ENCODE measurements around the gene TEAD1.

The TEAD1 gene

GRCh38 chr11:12715941-12716340, 41.7 kb downstream of the TEAD1 start:
- no peak for DNase-seq (ENCODE audit: low read depth)
- TF ChIP-seq, protein P1, sequence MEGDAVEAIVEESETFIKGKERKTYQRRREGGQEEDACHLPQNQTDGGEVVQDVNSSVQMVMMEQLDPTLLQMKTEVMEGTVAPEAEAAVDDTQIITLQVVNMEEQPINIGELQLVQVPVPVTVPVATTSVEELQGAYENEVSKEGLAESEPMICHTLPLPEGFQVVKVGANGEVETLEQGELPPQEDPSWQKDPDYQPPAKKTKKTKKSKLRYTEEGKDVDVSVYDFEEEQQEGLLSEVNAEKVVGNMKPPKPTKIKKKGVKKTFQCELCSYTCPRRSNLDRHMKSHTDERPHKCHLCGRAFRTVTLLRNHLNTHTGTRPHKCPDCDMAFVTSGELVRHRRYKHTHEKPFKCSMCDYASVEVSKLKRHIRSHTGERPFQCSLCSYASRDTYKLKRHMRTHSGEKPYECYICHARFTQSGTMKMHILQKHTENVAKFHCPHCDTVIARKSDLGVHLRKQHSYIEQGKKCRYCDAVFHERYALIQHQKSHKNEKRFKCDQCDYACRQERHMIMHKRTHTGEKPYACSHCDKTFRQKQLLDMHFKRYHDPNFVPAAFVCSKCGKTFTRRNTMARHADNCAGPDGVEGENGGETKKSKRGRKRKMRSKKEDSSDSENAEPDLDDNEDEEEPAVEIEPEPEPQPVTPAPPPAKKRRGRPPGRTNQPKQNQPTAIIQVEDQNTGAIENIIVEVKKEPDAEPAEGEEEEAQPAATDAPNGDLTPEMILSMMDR (conservative IDR thresholded peaks at IDR 0.05; ENCODE audit: low read length) = no peak
- H3K4me3 ChIP-seq (ENCODE audit: low read length) = no peak overlapping the region

- no peak for DNase-seq (ENCODE audit: low read depth)
- H3K4me3 ChIP-seq (ENCODE audit: low read length) = no peak overlapping the region
- TF ChIP-seq, protein P1 (conservative IDR thresholded peaks at IDR 0.05; ENCODE audit: low read length) = no peak
Measured at GRCh38 chr11:12716816-12717215, 42.6 kb downstream of the TEAD1 start.

DNA sequence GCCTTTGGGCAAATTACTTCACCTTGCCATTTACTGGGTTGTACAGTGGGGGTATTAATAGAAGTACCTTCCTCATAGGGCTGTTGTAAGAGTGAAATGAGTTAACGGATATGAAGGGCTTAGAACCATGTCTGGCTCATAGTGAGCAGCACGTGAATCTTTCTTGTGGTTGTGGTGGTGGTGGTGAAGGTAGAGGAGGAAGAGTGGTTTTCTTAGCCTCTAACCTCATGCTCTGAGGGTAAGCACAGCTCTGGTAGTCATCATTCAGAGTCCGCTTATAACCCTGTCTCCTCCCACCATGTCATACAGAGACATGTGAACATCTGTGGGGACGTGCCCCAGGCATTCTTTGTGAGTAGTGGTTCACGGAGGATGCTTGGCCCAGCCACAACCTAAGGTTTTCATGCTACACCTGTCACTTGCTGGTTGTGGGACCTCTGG, 43.6 kb downstream of the TEAD1 start:
- no peak overlapping the region for H3K4me3 ChIP-seq (ENCODE audit: low read length)
- TF ChIP-seq, protein P1 (conservative IDR thresholded peaks at IDR 0.05; ENCODE audit: low read length) = no peak
- no peak for DNase-seq (ENCODE audit: low read depth)

DNA sequence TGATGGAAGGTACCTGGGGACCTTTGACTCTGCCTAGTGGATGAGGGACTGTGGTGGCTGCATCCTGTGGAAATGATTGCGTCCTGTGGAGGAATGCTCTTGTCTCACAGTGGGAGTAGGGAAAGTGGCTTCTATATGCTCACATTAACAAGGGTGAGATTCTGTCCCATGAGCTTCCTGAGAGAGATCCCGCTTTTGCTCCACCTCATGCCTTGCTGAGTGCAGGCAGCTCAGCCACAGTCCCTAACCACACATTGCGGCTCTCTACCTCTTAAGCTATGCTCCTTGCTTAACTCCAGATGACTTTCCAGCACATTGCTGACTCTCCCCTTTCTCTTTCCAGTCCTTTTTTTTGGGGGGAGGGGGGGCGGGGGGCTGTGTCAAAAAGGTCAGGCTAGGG, 45.0 kb downstream of the TEAD1 start:
- DNase-seq (ENCODE audit: low read depth) = peak; percentile 50
- TF ChIP-seq, protein P1 (conservative IDR thresholded peaks at IDR 0.05; ENCODE audit: low read length) = no peak
- H3K4me3 ChIP-seq (ENCODE audit: low read length) = no peak overlapping the region

GRCh38 chr11:12721816-12722604, 47.8 kb downstream of the TEAD1 start:
- no peak overlapping the region for H3K4me3 ChIP-seq (ENCODE audit: low read length)
- TF ChIP-seq, protein P1 (conservative IDR thresholded peaks at IDR 0.05; ENCODE audit: low read length) = no peak

DNA sequence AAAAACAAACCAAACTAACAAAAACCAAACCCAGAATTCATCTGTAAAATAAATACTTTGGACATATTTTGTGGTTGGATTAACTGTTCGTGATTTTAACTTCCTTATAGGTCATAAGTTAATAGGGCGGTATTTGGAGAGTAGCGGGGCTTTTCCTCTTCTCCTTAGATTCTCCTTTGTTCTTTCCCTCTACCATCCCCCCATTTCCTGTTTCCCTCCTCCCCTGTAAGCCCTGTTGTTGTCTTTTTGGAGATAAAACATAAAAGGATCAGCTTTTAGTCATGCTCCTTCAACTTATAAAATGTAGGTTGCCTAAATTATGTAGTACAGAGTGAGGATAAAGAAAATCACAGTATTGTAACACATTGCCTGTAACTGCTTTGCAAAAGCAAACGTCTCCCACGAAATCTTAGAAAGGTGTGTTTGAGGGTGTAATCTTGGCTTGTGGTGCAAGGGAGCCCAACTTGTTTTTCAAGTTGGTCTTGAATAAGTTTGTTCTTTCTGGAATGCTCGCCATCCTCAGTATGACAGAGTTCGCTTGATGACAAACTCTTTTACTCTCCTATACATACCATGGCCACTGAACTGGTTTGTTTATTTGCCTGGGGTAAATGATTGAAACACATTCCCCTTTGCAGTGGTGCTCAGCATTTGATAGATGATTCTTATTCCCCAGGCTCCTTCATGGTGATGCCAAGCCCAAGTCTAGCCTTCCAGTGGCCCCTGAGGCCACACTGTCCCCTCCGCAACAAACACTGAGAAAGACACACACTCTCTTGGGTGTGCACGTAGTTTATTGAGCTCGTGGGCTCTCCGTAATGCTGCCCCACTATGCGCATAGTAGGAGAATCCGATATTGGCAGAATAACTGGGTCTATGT, 49.4 kb downstream of the TEAD1 start:
- no peak for DNase-seq (ENCODE audit: low read depth)

More at GRCh38 chr11:12721816-12722604, 47.8 kb downstream of the TEAD1 start:
- DNase-seq (ENCODE audit: low read depth) = no peak

More for the DNA sequence above, 49.4 kb downstream of the TEAD1 start:
- TF ChIP-seq, protein P1 (conservative IDR thresholded peaks at IDR 0.05; ENCODE audit: low read length) = no peak
- no peak overlapping the region for H3K4me3 ChIP-seq (ENCODE audit: low read length)

Data from AG10803 (cell line).